ENCODE results near the gene ADD1. TPM values are rescaled to one million over a fixed set of nuclear protein-coding genes. Genes with fewer than 3 reads are reported as not detected.

The ADD1 gene
- total RNA-seq, 6 experiments from 2014 or later, result 276 to 332 (median 321) TPM

- DNase-seq, result no peak
- TF ChIP-seq CTCF (IDR thresholded peaks at IDR 0.05), result no peak
- no peak overlapping the region for H3K4me3 Mint-ChIP-seq
Observed at GRCh38 chr4:2886622-2887021, 43.0 kb downstream of the ADD1 start.

GRCh38 chr4:2887343-2887742 lies 43.7 kb downstream of the ADD1 start:
- H3K27me3 Mint-ChIP-seq (ENCODE audit: insufficient read depth), result peaks cover 3% of the 10 kb centered on the region
- H3K36me3 Mint-ChIP-seq (ENCODE audit: low read depth), result peaks cover 28% of the 10 kb centered on the region
- H3K9me3 Mint-ChIP-seq, result no peaks in the 10 kb centered on the region
- H3K4me3 Mint-ChIP-seq, result no peak overlapping the region
- peaks cover 35% of the 10 kb centered on the region for H3K4me1 Mint-ChIP-seq (ENCODE audit: low read depth)
- H3K27ac Mint-ChIP-seq, result no peak overlapping the region
- no peak for TF ChIP-seq CTCF (IDR thresholded peaks at IDR 0.05)
- no peak for DNase-seq

More at GRCh38 chr4:2886622-2887021, 43.0 kb downstream of the ADD1 start:
- H3K4me1 Mint-ChIP-seq (ENCODE audit: low read depth), result peaks cover 37% of the 10 kb centered on the region
- no peak overlapping the region for H3K27ac Mint-ChIP-seq
- peaks cover 3% of the 10 kb centered on the region for H3K27me3 Mint-ChIP-seq (ENCODE audit: insufficient read depth)
- no peaks in the 10 kb centered on the region for H3K9me3 Mint-ChIP-seq
- peaks cover 28% of the 10 kb centered on the region for H3K36me3 Mint-ChIP-seq (ENCODE audit: low read depth)

GRCh38 chr4:2888886-2889285 lies 45.2 kb downstream of the ADD1 start:
- no peak overlapping the region for H3K27ac Mint-ChIP-seq
- H3K27me3 Mint-ChIP-seq (ENCODE audit: insufficient read depth), result peaks cover 3% of the 10 kb centered on the region
- H3K36me3 Mint-ChIP-seq (ENCODE audit: low read depth), result peaks cover 28% of the 10 kb centered on the region
- TF ChIP-seq CTCF (IDR thresholded peaks at IDR 0.05), result no peak
- no peak for DNase-seq
- H3K9me3 Mint-ChIP-seq, result no peaks in the 10 kb centered on the region
- H3K4me3 Mint-ChIP-seq, result no peak overlapping the region
- H3K4me1 Mint-ChIP-seq (ENCODE audit: low read depth), result peaks cover 24% of the 10 kb centered on the region

GRCh38 chr4:2891294-2891693 lies 47.6 kb downstream of the ADD1 start:
- peak; percentile 37 for DNase-seq
- no peak overlapping the region for H3K4me3 Mint-ChIP-seq
- H3K36me3 Mint-ChIP-seq (ENCODE audit: low read depth), result peaks cover 15% of the 10 kb centered on the region
- H3K9me3 Mint-ChIP-seq, result no peaks in the 10 kb centered on the region
- peaks cover 2% of the 10 kb centered on the region for H3K27me3 Mint-ChIP-seq (ENCODE audit: insufficient read depth)
- H3K27ac Mint-ChIP-seq, result peak overlapping the region; percentile 64
- peaks cover 24% of the 10 kb centered on the region for H3K4me1 Mint-ChIP-seq (ENCODE audit: low read depth)
- TF ChIP-seq CTCF (IDR thresholded peaks at IDR 0.05), result no peak

GRCh38 chr4:2893772-2894171 lies 50.1 kb downstream of the ADD1 start:
- DNase-seq, result no peak
- TF ChIP-seq CTCF (IDR thresholded peaks at IDR 0.05), result no peak
- Mint-ChIP-seq H3K4me1 (ENCODE audit: low read depth) (peaks cover 25% of the 10 kb centered on the region), H3K27ac (no peak overlapping the region), H3K36me3 (ENCODE audit: low read depth) (peaks cover 17% of the 10 kb centered on the region), H3K4me3 (no peak overlapping the region), H3K9me3 (no peaks in the 10 kb centered on the region), H3K27me3 (ENCODE audit: insufficient read depth) (peaks cover 2% of the 10 kb centered on the region)

GRCh38 chr4:2898001-2898400 lies 54.4 kb downstream of the ADD1 start:
- Mint-ChIP-seq H3K27me3 (ENCODE audit: insufficient read depth) (peaks cover 3% of the 10 kb centered on the region), H3K4me1 (ENCODE audit: low read depth) (peaks cover 23% of the 10 kb centered on the region), H3K27ac (no peak overlapping the region), H3K4me3 (no peak overlapping the region), H3K9me3 (no peaks in the 10 kb centered on the region), H3K36me3 (ENCODE audit: low read depth) (peaks cover 37% of the 10 kb centered on the region)
- TF ChIP-seq CTCF (IDR thresholded peaks at IDR 0.05), result no peak
- no peak for DNase-seq

Measured in HFFc6 (cell line).